EH (cell line): ENCODE data around the gene BCAS3.
"Not testable (repeated sequence)": the region's sequence is repeated elsewhere in the genome, so short reads cannot be mapped to it uniquely, and the experiment has no call there.

ENCODE experiments used
- DNase-seq: peaks from one replicate; pipeline ENCODE4 v3.0.0-alpha.2; 2015; ENCODE audit warnings: low read depth

The BCAS3 gene

GRCh38 chr17:60747069-60747808, 69.6 kb downstream of the BCAS3 start:
- no peak for DNase-seq

GRCh38 chr17:60748204-60748603, 70.6 kb downstream of the BCAS3 start:
- no peak for DNase-seq

GRCh38 chr17:60749050-60749449, 71.4 kb downstream of the BCAS3 start:
- no peak for DNase-seq

GRCh38 chr17:60749708-60750107, 72.1 kb downstream of the BCAS3 start:
- DNase-seq: no peak

- no peak for DNase-seq
Measured at GRCh38 chr17:60750640-60751039, 73.0 kb downstream of the BCAS3 start.

DNA sequence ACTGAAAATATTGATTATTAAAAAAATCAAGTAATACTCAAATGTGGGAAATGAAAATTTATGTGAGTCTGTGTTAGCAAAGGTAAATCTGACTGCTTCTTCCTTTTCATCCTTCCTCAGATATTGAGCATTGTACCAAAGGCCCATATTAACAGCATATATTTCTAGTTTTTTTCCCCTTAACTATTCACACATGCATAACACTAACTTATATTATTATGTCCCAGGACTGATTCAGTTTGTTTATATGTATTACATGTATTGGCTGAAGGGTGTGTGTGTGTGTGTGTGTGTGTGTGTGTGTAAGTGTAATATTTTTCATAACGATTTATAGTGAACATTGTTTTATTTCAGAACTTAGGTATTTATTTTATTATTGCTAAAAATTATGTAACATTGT, 74.2 kb downstream of the BCAS3 start:
- DNase-seq: no peak

- DNase-seq: no peak
Measured at GRCh38 chr17:60752873-60753577, 75.4 kb downstream of the BCAS3 start.

- no peak for DNase-seq
Measured at GRCh38 chr17:60754057-60754604, 76.5 kb downstream of the BCAS3 start.

- DNase-seq: not testable (repeated sequence)
Measured at GRCh38 chr17:60756798-60757197, 79.1 kb downstream of the BCAS3 start.

DNA sequence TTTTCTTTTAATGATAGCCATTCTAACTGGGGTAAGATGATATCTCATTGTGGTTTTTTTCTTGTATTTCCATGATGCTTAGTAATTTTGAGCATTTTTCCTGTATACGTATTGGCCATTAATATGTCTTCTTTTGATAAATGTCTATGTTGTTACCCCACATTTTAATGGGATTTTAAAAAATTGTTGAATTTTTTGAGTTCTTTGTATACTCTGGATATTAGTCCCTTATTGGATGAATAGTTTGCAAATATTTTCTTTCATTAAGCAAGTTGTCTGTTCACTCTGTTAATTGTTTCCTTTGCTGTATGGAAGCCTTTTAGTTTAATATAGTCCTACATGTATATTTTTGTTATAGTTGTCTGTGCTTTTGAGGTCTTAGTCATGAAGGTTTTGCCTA, 79.8 kb downstream of the BCAS3 start:
- no peak for DNase-seq

- no peak for DNase-seq
Measured at GRCh38 chr17:60759756-60760155, 82.1 kb downstream of the BCAS3 start.

DNA sequence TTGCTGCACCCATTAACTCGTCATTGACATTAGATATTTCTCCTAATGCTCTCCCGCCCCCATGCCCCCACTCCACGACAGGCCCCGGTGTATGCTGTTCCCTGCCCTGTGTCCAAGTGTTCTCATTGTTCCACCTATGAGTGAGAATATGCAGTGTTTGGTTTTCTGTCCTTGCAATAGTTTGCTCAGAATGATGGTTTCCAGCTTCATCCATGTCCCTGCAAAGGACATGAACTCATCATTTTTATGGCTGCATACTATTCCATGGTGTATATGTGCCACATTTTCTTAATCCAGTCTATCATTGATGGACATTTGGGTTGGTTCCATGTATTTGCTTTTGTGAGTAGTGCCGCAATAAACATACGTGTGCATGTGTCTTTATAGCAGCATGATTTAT, 83.7 kb downstream of the BCAS3 start:
- DNase-seq: not testable (repeated sequence)

- DNase-seq: no peak
Measured at GRCh38 chr17:60766778-60767190, 89.1 kb downstream of the BCAS3 start.

GRCh38 chr17:60767744-60768308, 90.2 kb downstream of the BCAS3 start:
- DNase-seq: no peak

DNA sequence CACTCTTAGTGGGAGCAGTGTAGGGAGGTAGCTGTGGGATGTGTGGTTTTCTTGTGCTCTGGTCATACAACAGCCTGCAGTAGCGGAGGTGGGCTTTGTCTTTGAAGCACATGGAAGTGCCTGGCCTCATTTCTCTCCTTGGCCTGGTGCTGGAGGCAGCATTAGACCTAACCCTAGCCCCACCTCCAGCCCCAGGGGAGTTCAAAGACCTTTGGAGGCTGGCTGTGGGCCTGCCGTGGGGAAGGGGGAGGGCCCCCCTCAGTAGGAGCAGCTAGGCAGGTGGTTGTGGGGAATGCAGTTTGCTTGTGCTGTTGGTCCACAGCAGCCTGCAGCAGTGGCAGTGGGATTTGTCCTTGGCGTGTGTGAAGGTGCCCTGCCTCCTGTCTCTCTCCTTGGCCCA, 91.7 kb downstream of the BCAS3 start:
- DNase-seq: no peak

- no peak for DNase-seq
Measured at GRCh38 chr17:60770946-60771422, 93.3 kb downstream of the BCAS3 start.

DNA sequence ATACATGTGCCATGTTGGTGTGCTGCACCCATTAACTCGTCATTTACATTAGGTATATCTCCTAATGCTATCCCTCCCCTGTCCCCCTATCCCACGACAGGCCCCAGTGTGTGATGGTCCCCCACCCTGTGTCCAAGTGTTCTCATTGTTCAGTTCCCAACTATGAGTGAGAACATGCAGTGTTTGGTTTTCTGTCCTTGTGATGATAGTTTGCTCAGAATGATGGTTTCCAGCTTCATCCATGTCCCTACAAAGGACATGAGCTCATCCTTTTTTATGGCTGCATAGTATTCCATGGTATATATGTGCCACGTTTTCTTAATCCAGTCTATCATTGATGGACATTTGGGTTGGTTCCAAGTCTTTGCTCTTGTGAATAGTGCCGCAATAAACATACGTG, 94.0 kb downstream of the BCAS3 start:
- not testable (repeated sequence) for DNase-seq

GRCh38 chr17:60773552-60773951, 95.9 kb downstream of the BCAS3 start:
- DNase-seq: no peak

- no peak for DNase-seq
Measured at GRCh38 chr17:60781880-60782412, 104.3 kb downstream of the BCAS3 start.

- DNase-seq: no peak
Measured at GRCh38 chr17:60782742-60783141, 105.1 kb downstream of the BCAS3 start.

DNA sequence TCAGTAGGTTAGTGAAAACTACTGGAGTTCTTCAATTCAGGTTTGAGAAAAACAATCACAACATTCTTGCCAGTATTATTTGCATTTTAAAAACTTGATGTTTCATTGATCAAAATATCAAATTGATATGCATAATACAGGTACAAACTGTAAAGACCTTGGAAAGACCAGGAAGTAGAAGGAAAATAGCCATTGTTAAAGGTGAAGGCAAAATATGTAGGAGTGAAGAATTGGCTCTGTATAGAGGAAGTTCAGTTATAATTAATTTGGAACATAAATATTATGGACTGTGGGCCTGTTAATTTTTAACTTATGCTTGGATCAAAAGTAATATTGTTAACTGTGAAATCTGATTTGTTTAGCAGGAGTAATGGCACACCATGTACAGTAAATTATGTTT, 112.6 kb downstream of the BCAS3 start:
- DNase-seq: no peak

- no peak for DNase-seq
Measured at GRCh38 chr17:60792250-60792898, 114.7 kb downstream of the BCAS3 start.
